ENCODE data around the gene SREBF1. TPM values are rescaled to one million over a fixed set of nuclear protein-coding genes. Genes with fewer than 3 reads are reported as not detected.
A peak's percentile ranks its signal among the peaks of the same experiment; 100 is the strongest.

Gene SREBF1
- total RNA-seq, 3 donors from 2014 or later = 161 to 179 (median 170) TPM

- TF ChIP-seq CTCF (IDR thresholded peaks at IDR 0.05) = no peak
- Histone ChIP-seq H3K9me3 (no peaks in the 10 kb centered on the region), H3K4me1 (ENCODE audit: low read depth) (peaks cover 12% of the 10 kb centered on the region), H3K4me3 (no peak overlapping the region), H3K36me3 (ENCODE audit: low read depth) (no peaks in the 10 kb centered on the region)
- DNase-seq = peak in 1 of 3 donors; percentile 27
- no peak for ATAC-seq
- intact Hi-C loops (cut with DNase I, micrococcal nuclease) = no loop called here
Observed at GRCh38 chr17:17772231-17772630, 64.6 kb downstream of the SREBF1 start.

GRCh38 chr17:17771498-17772201, 65.1 kb downstream of the SREBF1 start:
- peaks cover 12% of the 10 kb centered on the region for H3K4me1 ChIP-seq (ENCODE audit: low read depth)
- no peak for TF ChIP-seq CTCF (IDR thresholded peaks at IDR 0.05)
- intact Hi-C loops (cut with DNase I, micrococcal nuclease) = no loop called here
- no peaks in the 10 kb centered on the region for H3K9me3 ChIP-seq
- no peaks in the 10 kb centered on the region for H3K36me3 ChIP-seq (ENCODE audit: low read depth)
- no peak overlapping the region for H3K4me3 ChIP-seq
- DNase-seq (peak in 1 of 3 donors; percentile 39), ATAC-seq (no peak)

GRCh38 chr17:17770632-17771044, 66.1 kb downstream of the SREBF1 start:
- no peak for ATAC-seq
- peaks cover 15% of the 10 kb centered on the region for H3K4me1 ChIP-seq (ENCODE audit: low read depth)

GRCh38 chr17:17769869-17770631, 66.7 kb downstream of the SREBF1 start:
- DNase-seq (peak in 1 of 3 donors; percentile 45), ATAC-seq (no peak)
- no peaks in the 10 kb centered on the region for H3K9me3 ChIP-seq
- H3K4me1 ChIP-seq (ENCODE audit: low read depth) = peaks cover 15% of the 10 kb centered on the region
- H3K4me3 ChIP-seq = no peak overlapping the region
- TF ChIP-seq CTCF (IDR thresholded peaks at IDR 0.05) = no peak
- no peaks in the 10 kb centered on the region for H3K36me3 ChIP-seq (ENCODE audit: low read depth)
- intact Hi-C loops (cut with DNase I, micrococcal nuclease) = no loop called here

More at GRCh38 chr17:17770632-17771044, 66.1 kb downstream of the SREBF1 start:
- intact Hi-C loops (cut with DNase I, micrococcal nuclease) = no loop called here
- no peak for TF ChIP-seq CTCF (IDR thresholded peaks at IDR 0.05)
- Histone ChIP-seq H3K4me3 (no peak overlapping the region), H3K36me3 (ENCODE audit: low read depth) (no peaks in the 10 kb centered on the region), H3K9me3 (no peaks in the 10 kb centered on the region)
- DNase-seq = peak in 1 of 3 donors; percentile 27

- ATAC-seq (no peak), DNase-seq (peak in 1 of 3 donors; percentile 40)
- Histone ChIP-seq H3K4me1 (ENCODE audit: low read depth) (peaks cover 4% of the 10 kb centered on the region), H3K9me3 (no peaks in the 10 kb centered on the region), H3K36me3 (ENCODE audit: low read depth) (no peaks in the 10 kb centered on the region), H3K4me3 (no peak overlapping the region)
- no peak for TF ChIP-seq CTCF (IDR thresholded peaks at IDR 0.05)
- intact Hi-C loops (cut with DNase I, micrococcal nuclease) = no loop called here
Observed at GRCh38 chr17:17768424-17769088, 68.2 kb downstream of the SREBF1 start.
